OCI-LY1 (cell line): ENCODE results near the gene POLR2H.

Experiments
- H2AFZ ChIP-seq: fragments of 200-600 bp; sonication (generic), shearing (Covaris generic); 2 replicates; pipeline ENCODE4 v1.6.0; 2014; ENCODE audit warnings: antibody characterized with exemption, mild to moderate bottlenecking, low read length
- H3F3A ChIP-seq: fragments of 200-600 bp; sonication (generic), shearing (Covaris generic); 2 replicates; pipeline ENCODE4 v1.6.0; 2014; ENCODE audit warnings: mild to moderate bottlenecking, antibody characterized with exemption, low read length, moderate library complexity; ENCODE audit not compliant: insufficient read depth
- H3K27ac ChIP-seq: fragments of 200-600 bp; sonication (generic); 2 replicates; pipeline ENCODE4 v1.5.1; 2014; ENCODE audit warnings: low read length, mixed run types, mild to moderate bottlenecking, low read depth; ENCODE audit not compliant: poor library complexity, severe bottlenecking
- H3K27me3 ChIP-seq: fragments of 200-600 bp; sonication (generic); 2 replicates; pipeline ENCODE4 v1.6.0; 2014; ENCODE audit warnings: antibody characterized with exemption, mild to moderate bottlenecking, low read length, moderate library complexity; ENCODE audit not compliant: insufficient read depth
- H3K36me3 ChIP-seq: fragments of 200-600 bp; sonication (generic); 2 replicates; pipeline ENCODE4 v1.6.1; 2014; ENCODE audit warnings: mild to moderate bottlenecking, antibody characterized with exemption, low read length, moderate library complexity, mixed read lengths; ENCODE audit not compliant: insufficient read depth
- H3K4me1 ChIP-seq: fragments of 200-600 bp; sonication (generic); 2 replicates; pipeline ENCODE4 v1.5.1; 2014; ENCODE audit warnings: mild to moderate bottlenecking, low read length, moderate library complexity; ENCODE audit not compliant: insufficient read depth, severe bottlenecking
- H3K4me2 ChIP-seq: fragments of 200-600 bp; sonication (generic), shearing (Covaris generic); 2 replicates; pipeline ENCODE4 v1.6.1; 2014; ENCODE audit warnings: low read length
- H3K4me3 ChIP-seq: fragments of 200-600 bp; sonication (generic); 2 replicates; pipeline ENCODE4 v1.5.1; 2014; ENCODE audit warnings: low read length, low read depth, mild to moderate bottlenecking, mixed read lengths; ENCODE audit not compliant: poor library complexity, severe bottlenecking
- H3K79me2 ChIP-seq: fragments of 200-600 bp; shearing (Covaris generic); 2 replicates; pipeline ENCODE4 v1.6.1; 2016; ENCODE audit warnings: mixed run types, low read length, mixed read lengths; ENCODE audit not compliant: insufficient read depth
- H3K9ac ChIP-seq: fragments of 200-600 bp; sonication (generic), shearing (Covaris generic); 2 replicates; pipeline ENCODE4 v1.6.1; 2014; ENCODE audit warnings: mild to moderate bottlenecking, low read length, mixed read lengths
- H3K9me2 ChIP-seq: fragments of 200-600 bp; sonication (generic), shearing (Covaris generic); 2 replicates; pipeline ENCODE4 v1.6.1; 2014; ENCODE audit warnings: low read depth, mild to moderate bottlenecking, low read length, mixed read lengths
- H3K9me3 ChIP-seq: fragments of 200-600 bp; shearing (Covaris generic); 2 replicates; pipeline ENCODE4 v1.6.1; 2014; ENCODE audit warnings: low read length, mixed read lengths
- H4K20me1 ChIP-seq: fragments of 200-600 bp; sonication (generic), shearing (Covaris generic); 2 replicates; pipeline ENCODE4 v1.6.0; 2016; ENCODE audit warnings: mild to moderate bottlenecking, low read length; ENCODE audit not compliant: insufficient read depth
- CTCF ChIP-seq: fragments of 200-600 bp; sonication (generic), shearing (Covaris generic); IDR thresholded peaks from 2 replicates; pipeline ENCODE4 v1.5.1; 2017; ENCODE audit warnings: mild to moderate bottlenecking, antibody characterized with exemption, low read length, moderate library complexity, mixed read lengths
- EZH2 ChIP-seq: fragments of 200-600 bp; sonication (generic), shearing (Covaris generic); IDR thresholded peaks from 2 replicates; pipeline ENCODE4 v1.8.0; 2017; ENCODE audit warnings: borderline replicate concordance, mixed run types, mild to moderate bottlenecking, antibody characterized with exemption, low read length, moderate library complexity, mixed read lengths

The POLR2H gene

GRCh38 chr3:184354121-184354728, 7.3 kb upstream of the POLR2H start:
- H3K36me3 ChIP-seq: no peaks in the 10 kb centered on the region
- H3K27me3 ChIP-seq: peaks cover 5% of the 10 kb centered on the region; the same call in 1 of the 2 replicates
- no peaks in the 10 kb centered on the region for H3K79me2 ChIP-seq
- no peaks in the 10 kb centered on the region for H3K9me3 ChIP-seq
- peaks cover 3% of the 10 kb centered on the region for H3K4me1 ChIP-seq
- H3K9ac ChIP-seq: no peak overlapping the region
- H3F3A ChIP-seq: no peaks in the 10 kb centered on the region
- no peaks in the 10 kb centered on the region for H4K20me1 ChIP-seq
- no peak overlapping the region; the same call in 1 of the 2 replicates for H3K4me2 ChIP-seq
- no peaks in the 10 kb centered on the region for H3K9me2 ChIP-seq
- H2AFZ ChIP-seq: no peak overlapping the region
- no peak overlapping the region for H3K27ac ChIP-seq
- no peak overlapping the region for H3K4me3 ChIP-seq
- TF ChIP-seq CTCF (peak; percentile 94), EZH2 (no peak)

GRCh38 chr3:184354754-184355153, 6.8 kb upstream of the POLR2H start:
- Histone ChIP-seq H3K27me3 (peaks cover 5% of the 10 kb centered on the region; the same call in 1 of the 2 replicates), H3K36me3 (no peaks in the 10 kb centered on the region), H3K9me2 (no peaks in the 10 kb centered on the region), H4K20me1 (no peaks in the 10 kb centered on the region), H3K79me2 (no peaks in the 10 kb centered on the region), H3K9ac (no peak overlapping the region), H3K4me1 (peaks cover 3% of the 10 kb centered on the region), H3F3A (no peaks in the 10 kb centered on the region), H3K27ac (no peak overlapping the region), H3K9me3 (no peaks in the 10 kb centered on the region), H3K4me2 (no peak overlapping the region), H2AFZ (no peak overlapping the region), H3K4me3 (no peak overlapping the region)
- TF ChIP-seq EZH2: no peak
- no peak for TF ChIP-seq CTCF

GRCh38 chr3:184355261-184356040, 6.1 kb upstream of the POLR2H start:
- Histone ChIP-seq H3K27ac (no peak overlapping the region), H2AFZ (no peak overlapping the region), H3K27me3 (peaks cover 5% of the 10 kb centered on the region; the same call in 1 of the 2 replicates), H3K79me2 (no peaks in the 10 kb centered on the region), H3K9me2 (no peaks in the 10 kb centered on the region), H4K20me1 (no peaks in the 10 kb centered on the region), H3K4me2 (no peak overlapping the region), H3K4me3 (no peak overlapping the region), H3K9ac (no peak overlapping the region), H3K9me3 (no peaks in the 10 kb centered on the region), H3K4me1 (peaks cover 3% of the 10 kb centered on the region), H3F3A (no peaks in the 10 kb centered on the region), H3K36me3 (no peaks in the 10 kb centered on the region)
- TF ChIP-seq EZH2 (no peak), CTCF (no peak)
